Hematopoietic multipotent progenitor cell treated with erythropoietin and hydrocortisone succinate and interleukin-3 and kit ligand, for 6 days (in vitro differentiated cells): ENCODE results near the gene LAMA4.

Source experiments
- DNase-seq: peaks from one replicate; pipeline ENCODE4 v3.0.0-alpha.2; 2015

The LAMA4 gene

GRCh38 chr6:112253841-112254816, at the start of gene LAMA4:
Gene LAMA4 (minus strand): TSS chr6:112254567. CDS start chr6:112254150, 417 bp downstream.
- DNase-seq: peak; percentile 30

- DNase-seq: no peak
Measured at GRCh38 chr6:112302142-112302705, 47.9 kb upstream of the LAMA4 start.

GRCh38 chr6:112300896-112301295, 46.5 kb upstream of the LAMA4 start:
- DNase-seq: no peak

- no peak for DNase-seq
Measured at GRCh38 chr6:112298816-112299281, 44.5 kb upstream of the LAMA4 start.

GRCh38 chr6:112298021-112298745, 43.8 kb upstream of the LAMA4 start:
- no peak for DNase-seq

- no peak for DNase-seq
Measured at GRCh38 chr6:112296694-112297093, 42.3 kb upstream of the LAMA4 start.

GRCh38 chr6:112296122-112296521, 41.8 kb upstream of the LAMA4 start:
- DNase-seq: peak; percentile 41

- no peak for DNase-seq
Measured at GRCh38 chr6:112291161-112291762, 36.9 kb upstream of the LAMA4 start.

- no peak for DNase-seq
Measured at GRCh38 chr6:112289038-112289566, 34.7 kb upstream of the LAMA4 start.

GRCh38 chr6:112288475-112288874, 34.1 kb upstream of the LAMA4 start:
- no peak for DNase-seq

- no peak for DNase-seq
Measured at GRCh38 chr6:112287577-112288225, 33.3 kb upstream of the LAMA4 start.

GRCh38 chr6:112286500-112287144, 32.3 kb upstream of the LAMA4 start:
- no peak for DNase-seq

GRCh38 chr6:112286010-112286409, 31.6 kb upstream of the LAMA4 start:
- peak; percentile 74 for DNase-seq

- DNase-seq: no peak
Measured at GRCh38 chr6:112284603-112285002, 30.2 kb upstream of the LAMA4 start.

- no peak for DNase-seq
Measured at GRCh38 chr6:112283621-112284020, 29.3 kb upstream of the LAMA4 start.

- no peak for DNase-seq
Measured at GRCh38 chr6:112281821-112282615, 27.7 kb upstream of the LAMA4 start.

GRCh38 chr6:112279031-112279935, 24.9 kb upstream of the LAMA4 start:
- DNase-seq: no peak

GRCh38 chr6:112275365-112275764, 21.0 kb upstream of the LAMA4 start:
- DNase-seq: no peak

- no peak for DNase-seq
Measured at GRCh38 chr6:112274774-112275173, 20.4 kb upstream of the LAMA4 start.

GRCh38 chr6:112272799-112273198, 18.4 kb upstream of the LAMA4 start:
- no peak for DNase-seq
